Midbrain (tissue), 1 donor: Measurements from ENCODE around the gene MARS1.

ENCODE experiments used
- DNase-seq: peaks from one replicate; lab custom pipeline; 2025; lab: John Stamatoyannopoulos, UW

Gene MARS1

GRCh38 chr12:57458665-57459054 is 29.2 kb upstream of the MARS1 start:
- no peak for DNase-seq

GRCh38 chr12:57459055-57459749 is 28.7 kb upstream of the MARS1 start:
- DNase-seq = peak; percentile 91

- peak; percentile 72 for DNase-seq
Measured at GRCh38 chr12:57459750-57460467, 28.0 kb upstream of the MARS1 start, which contains the start of gene GLI1. GLI1 (plus strand) TSS chr12:57459785; CDS start chr12:57463692, 3,907 bp downstream.

DNA sequence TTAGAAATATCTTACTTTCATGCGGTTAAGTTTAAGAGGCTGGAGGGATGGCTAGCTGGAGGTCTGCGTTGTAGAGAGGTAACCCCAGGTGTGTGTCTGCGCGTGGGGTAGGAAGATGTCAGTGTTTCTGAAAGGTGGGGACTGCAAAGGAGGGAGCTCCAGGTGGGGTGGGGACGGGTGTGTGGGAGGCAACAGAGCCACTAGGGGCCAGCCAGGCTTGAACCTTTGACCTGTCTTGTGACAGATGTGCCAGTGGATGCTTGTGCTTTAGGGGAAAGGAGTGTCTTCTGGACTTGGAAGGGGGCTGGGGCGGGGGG is 27.4 kb upstream of the MARS1 start:
- no peak for DNase-seq

DNA sequence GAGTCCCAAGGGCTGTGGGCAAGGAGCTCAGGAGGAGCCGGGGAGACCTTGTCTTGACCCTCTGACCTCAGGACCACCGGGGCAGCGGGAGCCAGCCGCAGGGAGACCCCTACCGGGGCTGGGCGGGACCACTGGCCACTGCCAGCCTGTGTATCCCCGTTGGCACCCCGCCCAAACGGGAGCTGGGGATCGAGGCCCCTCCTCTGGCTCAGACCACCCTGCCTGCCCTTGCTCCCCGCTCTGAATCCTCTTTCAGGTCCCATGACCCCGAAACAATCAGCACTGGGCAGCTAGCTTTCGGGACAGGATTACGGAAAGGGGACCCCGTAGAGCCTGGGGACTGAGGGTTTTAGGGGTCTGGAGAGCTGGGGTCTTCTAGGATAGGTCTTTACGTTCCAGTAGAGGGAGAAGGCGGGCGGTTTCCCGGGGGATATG is 27.0 kb upstream of the MARS1 start:
- no peak for DNase-seq

DNA sequence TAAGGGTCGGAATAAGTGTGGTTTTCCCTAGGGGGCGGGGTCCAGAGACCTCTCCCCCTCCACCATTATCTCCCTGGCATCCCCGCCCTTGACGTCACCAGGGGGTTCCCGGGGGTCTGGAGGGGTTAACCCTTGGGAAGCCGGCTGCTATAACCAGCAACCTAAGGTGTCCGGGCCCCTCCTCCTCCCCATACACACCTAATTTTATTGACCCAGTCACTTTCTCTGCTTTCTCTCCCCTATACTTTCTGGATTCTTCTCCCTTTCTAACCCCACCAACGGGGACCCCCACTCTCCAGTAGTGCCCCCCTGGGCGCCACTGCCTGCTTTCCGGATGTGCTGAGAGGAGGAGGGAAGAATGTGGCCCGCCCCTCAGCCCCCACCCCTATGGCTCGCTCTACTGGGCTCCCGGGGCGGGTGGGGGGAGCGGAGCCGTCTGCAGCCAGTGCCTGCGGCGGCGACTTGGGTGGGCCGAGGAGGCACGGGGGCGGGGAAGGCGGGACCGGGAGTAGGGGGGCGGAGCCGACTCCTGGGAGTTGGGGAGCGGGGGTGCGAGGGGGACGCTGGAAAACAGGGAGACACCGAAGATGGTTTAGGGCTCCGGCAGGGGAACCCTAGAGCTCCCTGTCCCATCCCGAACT is 26.5 kb upstream of the MARS1 start:
- DNase-seq = peak; percentile 37

DNA sequence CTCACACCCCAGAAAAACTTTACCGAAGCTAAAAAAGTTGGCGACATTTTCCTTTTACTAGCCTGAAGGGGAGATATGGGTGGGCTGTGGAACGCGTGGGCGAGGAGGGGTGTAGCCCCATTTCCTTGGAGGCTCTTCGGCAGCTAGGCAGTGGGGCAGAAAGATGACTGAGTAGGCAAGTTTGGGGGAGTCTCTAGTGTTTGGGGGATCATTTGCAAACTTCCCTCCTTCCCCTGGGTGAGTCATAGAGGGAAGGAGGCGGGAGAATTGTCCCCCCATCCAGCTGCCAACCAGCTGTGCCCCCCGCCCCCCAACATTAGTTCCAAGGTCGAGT is 26.0 kb upstream of the MARS1 start:
- peak; percentile 38 for DNase-seq

- DNase-seq = peak; percentile 80
Measured at GRCh38 chr12:57462251-57462911, 25.5 kb upstream of the MARS1 start.

GRCh38 chr12:57462912-57463253 is 25.0 kb upstream of the MARS1 start:
- DNase-seq = no peak

GRCh38 chr12:57464569-57464968 is 23.3 kb upstream of the MARS1 start:
- DNase-seq = no peak

- DNase-seq = no peak
Measured at GRCh38 chr12:57465030-57465746, 22.7 kb upstream of the MARS1 start.

DNA sequence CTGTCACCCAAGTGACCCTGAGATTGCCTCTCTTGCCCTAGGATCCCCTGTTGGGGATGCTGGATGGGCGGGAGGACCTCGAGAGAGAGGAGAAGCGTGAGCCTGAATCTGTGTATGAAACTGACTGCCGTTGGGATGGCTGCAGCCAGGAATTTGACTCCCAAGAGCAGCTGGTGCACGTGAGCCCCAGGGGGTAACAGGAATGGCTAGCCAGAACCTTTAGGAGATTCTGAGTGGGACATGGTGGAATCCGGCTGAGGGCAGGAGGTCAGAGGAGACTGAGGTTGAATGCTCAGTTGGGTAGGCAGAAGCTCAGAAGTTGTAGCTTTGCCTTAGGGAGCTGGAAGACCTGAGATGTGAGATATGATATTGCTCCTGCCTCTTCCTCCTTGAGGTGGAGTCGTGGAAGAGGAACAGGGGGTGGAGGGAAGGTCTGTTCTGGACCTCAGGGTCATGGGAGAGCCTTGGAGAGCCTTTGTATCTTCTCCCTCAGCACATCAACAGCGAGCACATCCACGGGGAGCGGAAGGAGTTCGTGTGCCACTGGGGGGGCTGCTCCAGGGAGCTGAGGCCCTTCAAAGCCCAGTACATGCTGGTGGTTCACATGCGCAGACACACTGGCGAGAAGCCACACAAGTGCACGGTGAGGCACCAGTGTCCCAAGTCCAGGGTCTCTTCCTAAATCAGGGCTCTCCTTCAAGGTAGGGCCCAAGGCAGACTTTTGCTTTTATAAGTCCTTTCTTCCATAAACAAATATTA is 21.9 kb upstream of the MARS1 start:
- DNase-seq = no peak

DNA sequence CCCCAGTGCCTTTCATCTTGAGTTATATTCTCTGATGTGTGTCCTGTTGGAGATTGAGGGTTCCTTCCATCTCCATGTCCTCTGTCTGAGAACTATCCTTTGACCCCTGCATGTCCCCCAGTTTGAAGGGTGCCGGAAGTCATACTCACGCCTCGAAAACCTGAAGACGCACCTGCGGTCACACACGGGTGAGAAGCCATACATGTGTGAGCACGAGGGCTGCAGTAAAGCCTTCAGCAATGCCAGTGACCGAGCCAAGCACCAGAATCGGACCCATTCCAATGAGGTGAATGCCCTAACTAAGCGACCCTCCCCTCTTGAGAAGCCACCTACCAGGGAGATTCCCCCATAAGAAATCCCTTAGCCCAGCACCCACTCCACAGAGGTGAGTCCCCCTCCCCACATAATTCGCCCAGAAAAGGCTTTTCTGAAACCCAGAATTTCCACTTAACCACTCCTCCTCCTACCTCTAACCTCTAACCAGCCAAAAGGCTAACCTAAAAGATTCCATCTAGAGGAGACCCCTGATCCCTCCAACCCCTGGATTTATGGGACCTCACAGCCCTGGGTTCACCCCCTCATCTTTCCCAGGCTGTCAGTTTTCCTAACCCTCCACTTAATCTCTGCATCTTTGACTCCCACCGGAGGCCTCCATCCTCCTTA is 20.5 kb upstream of the MARS1 start:
- DNase-seq = no peak

GRCh38 chr12:57467915-57468314 is 20.0 kb upstream of the MARS1 start:
- DNase-seq = no peak

GRCh38 chr12:57469296-57470164 is 18.3 kb upstream of the MARS1 start:
- no peak for DNase-seq

DNA sequence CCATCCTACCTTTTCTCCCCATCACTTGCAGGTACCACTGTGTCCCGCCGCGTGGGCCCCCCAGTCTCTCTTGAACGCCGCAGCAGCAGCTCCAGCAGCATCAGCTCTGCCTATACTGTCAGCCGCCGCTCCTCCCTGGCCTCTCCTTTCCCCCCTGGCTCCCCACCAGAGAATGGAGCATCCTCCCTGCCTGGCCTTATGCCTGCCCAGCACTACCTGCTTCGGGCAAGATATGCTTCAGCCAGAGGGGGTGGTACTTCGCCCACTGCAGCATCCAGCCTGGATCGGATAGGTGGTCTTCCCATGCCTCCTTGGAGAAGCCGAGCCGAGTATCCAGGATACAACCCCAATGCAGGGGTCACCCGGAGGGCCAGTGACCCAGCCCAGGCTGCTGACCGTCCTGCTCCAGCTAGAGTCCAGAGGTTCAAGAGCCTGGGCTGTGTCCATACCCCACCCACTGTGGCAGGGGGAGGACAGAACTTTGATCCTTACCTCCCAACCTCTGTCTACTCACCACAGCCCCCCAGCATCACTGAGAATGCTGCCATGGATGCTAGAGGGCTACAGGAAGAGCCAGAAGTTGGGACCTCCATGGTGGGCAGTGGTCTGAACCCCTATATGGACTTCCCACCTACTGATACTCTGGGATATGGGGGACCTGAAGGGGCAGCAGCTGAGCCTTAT is 17.4 kb upstream of the MARS1 start:
- DNase-seq = no peak

- DNase-seq = no peak
Measured at GRCh38 chr12:57470970-57471656, 16.8 kb upstream of the MARS1 start.

DNA sequence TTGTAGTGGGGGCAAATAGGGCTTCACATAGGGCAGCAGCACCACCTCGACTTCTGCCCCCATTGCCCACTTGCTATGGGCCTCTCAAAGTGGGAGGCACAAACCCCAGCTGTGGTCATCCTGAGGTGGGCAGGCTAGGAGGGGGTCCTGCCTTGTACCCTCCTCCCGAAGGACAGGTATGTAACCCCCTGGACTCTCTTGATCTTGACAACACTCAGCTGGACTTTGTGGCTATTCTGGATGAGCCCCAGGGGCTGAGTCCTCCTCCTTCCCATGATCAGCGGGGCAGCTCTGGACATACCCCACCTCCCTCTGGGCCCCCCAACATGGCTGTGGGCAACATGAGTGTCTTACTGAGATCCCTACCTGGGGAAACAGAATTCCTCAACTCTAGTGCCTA is 16.2 kb upstream of the MARS1 start:
- DNase-seq = no peak

GRCh38 chr12:57472391-57472790 is 15.5 kb upstream of the MARS1 start:
- no peak for DNase-seq
